H1 (cell line): Measurements from ENCODE around the gene TTPAL. TPM values are rescaled to one million over a fixed set of nuclear protein-coding genes. Genes with fewer than 3 reads are reported as not detected.

Source experiments
- CBX5 ChIP-seq: fragments of 300-800, 300-1000 bp; sonication (generic); IDR thresholded peaks from 2 replicates; pipeline ENCODE4 v1.7.1; 2016; ENCODE audit warnings: antibody characterized with exemption, low read length, low read depth
- CHD2 ChIP-seq: IDR thresholded peaks from 2 replicates; pipeline ENCODE4 v1.6.1; 2012; ENCODE audit warnings: low read length, improper control_type of control experiment
- CREB1 ChIP-seq: IDR thresholded peaks from 2 replicates; pipeline ENCODE4 v1.6.1; 2012; ENCODE audit warnings: inconsistent platforms
- EGR1 ChIP-seq: IDR thresholded peaks from 2 replicates; pipeline ENCODE4 v1.6.1; 2011; ENCODE audit warnings: low read depth, low read length, borderline replicate concordance
- EP300 ChIP-seq, 2 experiments: IDR thresholded peaks; 1 replicate in 1 of 2; 2 replicates in 1 of 2; pipeline ENCODE4 v1.6.1; 2011 to 2012; ENCODE audit warnings: low read depth in 2 of 2, low read length in 2 of 2, mild to moderate bottlenecking in 2 of 2, borderline replicate concordance in 1 of 2, inconsistent platforms in 1 of 2, moderate library complexity in 1 of 2
- EZH2 ChIP-seq: fragments of 200-600 bp; sonication (generic); IDR thresholded peaks from 2 replicates; pipeline ENCODE4 v1.7.1; 2012; ENCODE audit warnings: low read depth, mild to moderate bottlenecking, moderate library complexity, low read length, inconsistent platforms; ENCODE audit not compliant: severe bottlenecking
- HDAC2 ChIP-seq, 2 experiments: fragments of 300-600 bp in 1 of 2; sonication (generic) in 1 of 2; IDR thresholded peaks; 2 replicates each; pipeline ENCODE4 v1.6.1; 2011 to 2012; ENCODE audit warnings: low read depth in 2 of 2, low read length in 2 of 2, mild to moderate bottlenecking in 2 of 2, moderate library complexity in 2 of 2, borderline replicate concordance in 1 of 2, inconsistent platforms in 1 of 2
- KDM5A ChIP-seq: fragments of 200-600 bp; IDR thresholded peaks from 2 replicates; pipeline ENCODE4 v1.7.1; 2012; ENCODE audit warnings: mild to moderate bottlenecking, low read length, inconsistent platforms, mixed read lengths
- POLR2AphosphoS5 ChIP-seq: IDR thresholded peaks from 2 replicates; pipeline ENCODE4 v1.6.1; 2011; ENCODE audit warnings: low read depth, low read length
- RNF2 ChIP-seq: fragments of 200-900, 300-1000 bp; sonication (generic); IDR thresholded peaks from 2 replicates; pipeline ENCODE4 v1.7.1; 2016; ENCODE audit warnings: borderline replicate concordance, low read depth, mild to moderate bottlenecking, antibody characterized with exemption, low read length; ENCODE audit not compliant: poor library complexity, severe bottlenecking; ENCODE audit errors: missing control alignments
- SIRT6 ChIP-seq: IDR thresholded peaks from one replicate; pipeline ENCODE4 v1.7.1; 2012; ENCODE audit warnings: low read length, inconsistent platforms
- SP1 ChIP-seq: IDR thresholded peaks from 2 replicates; pipeline ENCODE4 v1.6.1; 2011; ENCODE audit warnings: low read depth, low read length
- SRF ChIP-seq: IDR thresholded peaks from 2 replicates; pipeline ENCODE4 v1.6.1; 2011; ENCODE audit warnings: mild to moderate bottlenecking, low read depth, low read length, moderate library complexity
- TCF12 ChIP-seq: IDR thresholded peaks from 2 replicates; pipeline ENCODE4 v1.6.1; 2011; ENCODE audit warnings: low read depth, mild to moderate bottlenecking, low read length
- TEAD4 ChIP-seq: IDR thresholded peaks from 2 replicates; pipeline ENCODE4 v1.6.1; 2012; ENCODE audit warnings: low read depth, low read length, inconsistent platforms, mixed read lengths
- YY1 ChIP-seq: IDR thresholded peaks from 2 replicates; pipeline ENCODE4 v1.6.1; 2011; ENCODE audit warnings: low read depth, mild to moderate bottlenecking, low read length
- polyA plus RNA-seq, 7 experiments: library from polyadenylated mRNA; depleted of rRNA in 3 of 7; stranded (reverse) in 5 of 7; unstranded in 2 of 7; fragments of >200 nt in 5 of 7; fragments of 200-250 nt in 2 of 7; gene quantifications; 1 replicate in 5 of 7; 2 replicates in 1 of 7; 4 replicates in 1 of 7; pipeline versions ENCODE4 v1.2.1 to v1.2.3, GENCODE V29; 2011 to 2013; ENCODE audit warnings: missing spikeins in 2 of 7, mixed read lengths in 2 of 7
- total RNA-seq: library from RNA; stranded (reverse); fragmentation: NEBNext Ultra II Directional; extraction: Animal tissue kit (Norgen Biotek cat#: 25700); gene quantifications from 2 replicates; pipeline ENCODE4 v1.2.1, GENCODE V29; 2021
- TF ChIP-seq, protein P1 (sequence below): IDR thresholded peaks from 2 replicates; pipeline ENCODE4 v1.6.1; 2012; ENCODE audit warnings: inconsistent platforms
- TF ChIP-seq, protein P2 (sequence below): IDR thresholded peaks from 2 replicates; pipeline ENCODE4 v1.6.1; 2012; ENCODE audit warnings: low read length, inconsistent platforms
- TF ChIP-seq, protein P3 (sequence below), 3 experiments: IDR thresholded peaks; 1 replicate in 2 of 3; 2 replicates in 1 of 3; pipeline versions ENCODE4 v1.5.1 to v1.6.1; 2011; ENCODE audit warnings: low read length in 3 of 3, mild to moderate bottlenecking in 3 of 3, inconsistent platforms in 2 of 3, low read depth in 1 of 3, moderate library complexity in 1 of 3; ENCODE audit not compliant: insufficient read depth in 1 of 3; ENCODE audit errors: control extremely low read depth in 1 of 3

TTPAL gene
- total and polyA plus RNA-seq, 2 of the 8 experiments (the other 6 are each of a cell fraction or from before 2014, with no cell fraction given), result 2.8 to 14.0 TPM

DNA sequence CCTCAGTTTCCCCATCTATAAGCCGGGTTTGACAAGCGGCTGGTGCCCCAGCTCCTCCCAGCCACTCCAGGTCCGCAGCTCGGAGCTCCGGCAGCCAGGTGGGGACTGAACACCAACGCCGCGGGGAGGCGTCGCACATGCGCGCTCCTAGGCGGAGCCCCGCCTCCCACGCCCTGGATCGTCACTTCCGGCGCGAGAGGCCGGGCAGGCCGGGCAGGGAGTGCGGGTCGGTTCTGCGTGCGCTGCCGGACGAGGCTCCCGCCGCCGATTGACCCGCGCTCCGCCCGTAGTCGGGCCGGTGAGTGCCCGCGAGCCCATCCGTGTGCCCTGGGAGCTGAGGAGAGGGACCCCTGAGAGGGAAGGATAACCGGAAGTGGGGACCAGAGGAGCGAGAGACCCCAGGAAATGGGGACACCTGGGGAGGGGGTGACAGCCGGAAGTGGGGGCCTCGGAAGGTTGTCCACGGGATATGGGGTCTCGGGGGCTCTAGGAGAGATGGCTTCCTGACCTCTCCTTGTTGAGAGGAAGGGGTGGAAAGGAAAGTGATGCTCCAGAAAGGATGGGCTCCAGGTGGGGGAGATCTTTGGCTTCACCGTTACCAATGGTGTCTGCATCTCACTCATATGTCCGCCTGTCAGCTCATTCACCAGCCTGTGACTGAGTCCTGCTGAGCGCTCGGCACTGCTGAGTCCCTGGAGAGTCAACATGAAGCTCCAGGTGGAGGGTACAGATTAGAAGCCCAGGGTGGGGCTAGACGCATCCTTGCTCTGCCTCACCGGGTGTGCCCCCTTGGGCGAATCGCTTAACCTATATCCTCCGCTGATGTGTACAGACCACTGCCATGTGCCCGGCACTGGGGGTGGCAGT lies at the start of gene TTPAL (continued):
- TF ChIP-seq YY1 (no peak), CBX5 (no peak), CREB1 (peak; percentile 90), SRF (no peak), EZH2 (no peak), POLR2AphosphoS5 (peak; percentile 82), TCF12 (0 out of 2 replicates have a peak, but pooled peaks have one; percentile 40), TEAD4 (no peak), SIRT6 (no peak), EGR1 (peak; percentile 81), RNF2 (no peak), CHD2 (no peak), HDAC2 (IDR thresholded peaks at IDR 0.05; ENCODE audit: borderline replicate concordance in 1 of 2, low read depth in 2 of 2, low read length in 2 of 2) (no peak), KDM5A (0 out of 2 replicates have a peak, but pooled peaks have one; percentile 26), SP1 (peak; percentile 12; the same call in 1 of the 2 replicates), EP300 (IDR thresholded peaks at IDR 0.05; ENCODE audit: borderline replicate concordance in 1 of 2, low read depth in 2 of 2, low read length in 2 of 2) (no peak)
- TF ChIP-seq, protein P1, sequence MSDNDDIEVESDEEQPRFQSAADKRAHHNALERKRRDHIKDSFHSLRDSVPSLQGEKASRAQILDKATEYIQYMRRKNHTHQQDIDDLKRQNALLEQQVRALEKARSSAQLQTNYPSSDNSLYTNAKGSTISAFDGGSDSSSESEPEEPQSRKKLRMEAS, result peak; percentile 79
- TF ChIP-seq, protein P2, sequence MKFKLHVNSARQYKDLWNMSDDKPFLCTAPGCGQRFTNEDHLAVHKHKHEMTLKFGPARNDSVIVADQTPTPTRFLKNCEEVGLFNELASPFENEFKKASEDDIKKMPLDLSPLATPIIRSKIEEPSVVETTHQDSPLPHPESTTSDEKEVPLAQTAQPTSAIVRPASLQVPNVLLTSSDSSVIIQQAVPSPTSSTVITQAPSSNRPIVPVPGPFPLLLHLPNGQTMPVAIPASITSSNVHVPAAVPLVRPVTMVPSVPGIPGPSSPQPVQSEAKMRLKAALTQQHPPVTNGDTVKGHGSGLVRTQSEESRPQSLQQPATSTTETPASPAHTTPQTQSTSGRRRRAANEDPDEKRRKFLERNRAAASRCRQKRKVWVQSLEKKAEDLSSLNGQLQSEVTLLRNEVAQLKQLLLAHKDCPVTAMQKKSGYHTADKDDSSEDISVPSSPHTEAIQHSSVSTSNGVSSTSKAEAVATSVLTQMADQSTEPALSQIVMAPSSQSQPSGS, result 0 out of 2 replicates have a peak, but pooled peaks have one; percentile 47
- TF ChIP-seq, protein P3, sequence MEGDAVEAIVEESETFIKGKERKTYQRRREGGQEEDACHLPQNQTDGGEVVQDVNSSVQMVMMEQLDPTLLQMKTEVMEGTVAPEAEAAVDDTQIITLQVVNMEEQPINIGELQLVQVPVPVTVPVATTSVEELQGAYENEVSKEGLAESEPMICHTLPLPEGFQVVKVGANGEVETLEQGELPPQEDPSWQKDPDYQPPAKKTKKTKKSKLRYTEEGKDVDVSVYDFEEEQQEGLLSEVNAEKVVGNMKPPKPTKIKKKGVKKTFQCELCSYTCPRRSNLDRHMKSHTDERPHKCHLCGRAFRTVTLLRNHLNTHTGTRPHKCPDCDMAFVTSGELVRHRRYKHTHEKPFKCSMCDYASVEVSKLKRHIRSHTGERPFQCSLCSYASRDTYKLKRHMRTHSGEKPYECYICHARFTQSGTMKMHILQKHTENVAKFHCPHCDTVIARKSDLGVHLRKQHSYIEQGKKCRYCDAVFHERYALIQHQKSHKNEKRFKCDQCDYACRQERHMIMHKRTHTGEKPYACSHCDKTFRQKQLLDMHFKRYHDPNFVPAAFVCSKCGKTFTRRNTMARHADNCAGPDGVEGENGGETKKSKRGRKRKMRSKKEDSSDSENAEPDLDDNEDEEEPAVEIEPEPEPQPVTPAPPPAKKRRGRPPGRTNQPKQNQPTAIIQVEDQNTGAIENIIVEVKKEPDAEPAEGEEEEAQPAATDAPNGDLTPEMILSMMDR (IDR thresholded peaks at IDR 0.05; ENCODE audit: control extremely low read depth in 1 of 3, insufficient read depth in 1 of 3, low read depth in 1 of 3, low read length in 3 of 3), result peak in 1 of 3 experiments; percentile 9; a peak in 1 of 4 replicates
